Calu3 (cell line): ENCODE measurements around the gene RETREG1. TPM values are rescaled to one million over a fixed set of nuclear protein-coding genes. Genes with fewer than 3 reads are reported as not detected.

ENCODE experiments used
- BruUV-seq: library from RNA; stranded (reverse); fragments of 400-500 nt; replicated peaks from 2 replicates; lab custom pipeline; 2021; lab: Mats Ljungman, UMichigan
- CTCF ChIA-PET: fragments of 300-600 bp; sonication (Branson Sonifier 250); formaldehyde crosslinking; loops from one replicate; lab custom pipeline; 2022; ENCODE audit warnings: antibody characterized with exemption; lab: Charles Lee
- DNase-seq: peaks from one replicate; pipeline ENCODE4 v3.0.0; 2022
- H3K27ac Mint-ChIP-seq: one replicate; pipeline ENCODE4 v1.8.0; 2022; ENCODE audit warnings: mixed read lengths; ENCODE audit not compliant: unreplicated experiment
- H3K27me3 Mint-ChIP-seq: one replicate; pipeline ENCODE4 v1.8.0; 2022; ENCODE audit warnings: mixed read lengths; ENCODE audit not compliant: unreplicated experiment
- H3K36me3 Mint-ChIP-seq: one replicate; pipeline ENCODE4 v1.8.0; 2022; ENCODE audit warnings: mild to moderate bottlenecking, moderate library complexity, mixed read lengths; ENCODE audit not compliant: insufficient read depth, unreplicated experiment
- H3K4me1 Mint-ChIP-seq: one replicate; pipeline ENCODE4 v1.8.0; 2022; ENCODE audit warnings: mild to moderate bottlenecking, low read depth, mixed read lengths; ENCODE audit not compliant: unreplicated experiment
- H3K4me3 Mint-ChIP-seq: one replicate; pipeline ENCODE4 v1.8.0; 2022; ENCODE audit warnings: mild to moderate bottlenecking, low read depth, moderate library complexity, mixed read lengths; ENCODE audit not compliant: unreplicated experiment
- H3K9me3 Mint-ChIP-seq: one replicate; pipeline ENCODE4 v1.8.0; 2022; ENCODE audit warnings: low read depth, mixed read lengths; ENCODE audit not compliant: unreplicated experiment
- intact Hi-C: fragments of 100-400 bp; cut with micrococcal nuclease; formaldehyde crosslinking; loops from one replicate; pipeline ENCODE4 v1.10.0; 2022; ENCODE audit not compliant: unreplicated experiment
- total RNA-seq: library from RNA; stranded (reverse); gene quantifications from 2 replicates; pipeline ENCODE4 v1.2.3, GENCODE V29; 2022
- TF ChIP-seq, protein P1 (sequence below): fragments of 200-600 bp; IDR thresholded peaks from one replicate; pipeline ENCODE4 v1.8.0; 2022; ENCODE audit warnings: antibody characterized with exemption; ENCODE audit not compliant: unreplicated experiment

The RETREG1 gene
- total RNA-seq, 1 experiment from 2014 or later = 12.0 TPM

GRCh38 chr5:16589658-16590057 lies 27.1 kb downstream of the RETREG1 start:
- DNase-seq = no peak
- peaks cover 33% of the 10 kb centered on the region for H3K27me3 Mint-ChIP-seq
- TF ChIP-seq, protein P1, sequence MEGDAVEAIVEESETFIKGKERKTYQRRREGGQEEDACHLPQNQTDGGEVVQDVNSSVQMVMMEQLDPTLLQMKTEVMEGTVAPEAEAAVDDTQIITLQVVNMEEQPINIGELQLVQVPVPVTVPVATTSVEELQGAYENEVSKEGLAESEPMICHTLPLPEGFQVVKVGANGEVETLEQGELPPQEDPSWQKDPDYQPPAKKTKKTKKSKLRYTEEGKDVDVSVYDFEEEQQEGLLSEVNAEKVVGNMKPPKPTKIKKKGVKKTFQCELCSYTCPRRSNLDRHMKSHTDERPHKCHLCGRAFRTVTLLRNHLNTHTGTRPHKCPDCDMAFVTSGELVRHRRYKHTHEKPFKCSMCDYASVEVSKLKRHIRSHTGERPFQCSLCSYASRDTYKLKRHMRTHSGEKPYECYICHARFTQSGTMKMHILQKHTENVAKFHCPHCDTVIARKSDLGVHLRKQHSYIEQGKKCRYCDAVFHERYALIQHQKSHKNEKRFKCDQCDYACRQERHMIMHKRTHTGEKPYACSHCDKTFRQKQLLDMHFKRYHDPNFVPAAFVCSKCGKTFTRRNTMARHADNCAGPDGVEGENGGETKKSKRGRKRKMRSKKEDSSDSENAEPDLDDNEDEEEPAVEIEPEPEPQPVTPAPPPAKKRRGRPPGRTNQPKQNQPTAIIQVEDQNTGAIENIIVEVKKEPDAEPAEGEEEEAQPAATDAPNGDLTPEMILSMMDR = no peak
- H3K27ac Mint-ChIP-seq = no peak overlapping the region
- H3K4me1 Mint-ChIP-seq = no peaks in the 10 kb centered on the region
- intact Hi-C loops = no loop called here
- H3K4me3 Mint-ChIP-seq = no peak overlapping the region
- no peaks in the 10 kb centered on the region for H3K9me3 Mint-ChIP-seq
- no TSS peak for BruUV-seq
- CTCF ChIA-PET = no interaction called here
- no peaks in the 10 kb centered on the region for H3K36me3 Mint-ChIP-seq

DNA sequence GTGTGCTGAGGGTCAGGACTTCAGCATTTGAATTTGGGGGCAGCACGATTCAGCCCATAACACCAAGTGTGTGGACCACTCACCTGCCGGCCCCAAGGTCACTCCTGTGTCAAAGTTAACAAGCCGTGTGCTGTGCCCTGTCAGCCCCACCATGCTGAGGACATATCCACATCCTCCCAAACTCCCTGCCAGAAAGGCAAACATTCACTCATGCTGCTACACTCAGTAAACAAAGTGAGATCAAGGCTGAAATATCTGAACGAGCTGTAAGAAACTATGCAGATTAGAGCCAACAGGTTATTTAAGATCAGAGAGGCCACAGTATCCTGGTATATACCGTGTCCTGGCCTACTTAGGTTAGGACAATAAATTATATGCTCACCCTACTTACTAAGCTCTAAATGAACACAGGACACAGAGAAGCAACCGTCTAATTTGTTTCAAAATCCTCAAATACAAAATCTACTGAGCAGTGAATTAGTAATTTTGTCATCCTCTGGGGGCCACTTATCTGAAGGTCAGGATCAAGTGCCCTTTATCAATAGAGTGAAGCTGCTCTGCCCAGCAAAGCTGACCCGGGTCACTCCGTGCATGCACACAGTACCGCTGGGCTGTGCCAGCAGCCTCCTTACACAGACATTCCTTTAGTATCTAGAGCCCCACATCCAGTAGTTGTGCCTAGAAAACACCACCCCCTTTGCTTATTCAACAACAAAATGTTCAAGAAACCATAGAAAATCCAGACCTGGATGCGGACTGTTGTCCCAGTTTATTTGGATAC lies 28.2 kb downstream of the RETREG1 start:
- BruUV-seq = no TSS peak
- H3K4me3 Mint-ChIP-seq = no peak overlapping the region
- peaks cover 33% of the 10 kb centered on the region for H3K27me3 Mint-ChIP-seq
- TF ChIP-seq, protein P1 = no peak
- no peaks in the 10 kb centered on the region for H3K9me3 Mint-ChIP-seq
- no peaks in the 10 kb centered on the region for H3K4me1 Mint-ChIP-seq
- no peak for DNase-seq
- intact Hi-C loops = no loop called here
- CTCF ChIA-PET = no interaction called here
- H3K27ac Mint-ChIP-seq = no peak overlapping the region
- no peaks in the 10 kb centered on the region for H3K36me3 Mint-ChIP-seq

- TF ChIP-seq, protein P1 = no peak
- Mint-ChIP-seq H3K4me3 (no peak overlapping the region), H3K27ac (no peak overlapping the region), H3K27me3 (peaks cover 15% of the 10 kb centered on the region), H3K9me3 (no peaks in the 10 kb centered on the region), H3K36me3 (no peaks in the 10 kb centered on the region), H3K4me1 (no peaks in the 10 kb centered on the region)
- intact Hi-C loops = no loop called here
- BruUV-seq = no TSS peak
- CTCF ChIA-PET = no interaction called here
- no peak for DNase-seq
Observed at GRCh38 chr5:16586556-16586955, 30.2 kb downstream of the RETREG1 start.

- H3K27me3 Mint-ChIP-seq = peaks cover 9% of the 10 kb centered on the region
- no peaks in the 10 kb centered on the region for H3K36me3 Mint-ChIP-seq
- no peaks in the 10 kb centered on the region for H3K4me1 Mint-ChIP-seq
- no peaks in the 10 kb centered on the region for H3K9me3 Mint-ChIP-seq
- no peak overlapping the region for H3K27ac Mint-ChIP-seq
- TF ChIP-seq, protein P1 = peak; percentile 69
- no TSS peak for BruUV-seq
- DNase-seq = peak; percentile 20
- CTCF ChIA-PET = interaction anchor here (0.6 to 1.3 kb wide), 3 partner anchors 38 to 618 kb away, joined by 3 read pairs; no protein-coding TSS in a partner anchor
- intact Hi-C loops = loop anchor here (1.0 kb wide), 1 partner anchor 96 kb away; no protein-coding TSS in a partner anchor
- H3K4me3 Mint-ChIP-seq = no peak overlapping the region
Observed at GRCh38 chr5:16585041-16585667, 31.6 kb downstream of the RETREG1 start.
